ENCODE results near the gene RP9.

The RP9 gene

GRCh38 chr7:33062782-33063443 lies 46.3 kb downstream of the RP9 start:
- TF ChIP-seq GATA1 (IDR thresholded peaks at IDR 0.05; ENCODE audit: low read depth, low read length) = no peak
- peak; percentile 91 for TF ChIP-seq POLR2A (IDR thresholded peaks at IDR 0.05; ENCODE audit: low read length)
- DNase-seq = peak; percentile 97 to 98

DNA sequence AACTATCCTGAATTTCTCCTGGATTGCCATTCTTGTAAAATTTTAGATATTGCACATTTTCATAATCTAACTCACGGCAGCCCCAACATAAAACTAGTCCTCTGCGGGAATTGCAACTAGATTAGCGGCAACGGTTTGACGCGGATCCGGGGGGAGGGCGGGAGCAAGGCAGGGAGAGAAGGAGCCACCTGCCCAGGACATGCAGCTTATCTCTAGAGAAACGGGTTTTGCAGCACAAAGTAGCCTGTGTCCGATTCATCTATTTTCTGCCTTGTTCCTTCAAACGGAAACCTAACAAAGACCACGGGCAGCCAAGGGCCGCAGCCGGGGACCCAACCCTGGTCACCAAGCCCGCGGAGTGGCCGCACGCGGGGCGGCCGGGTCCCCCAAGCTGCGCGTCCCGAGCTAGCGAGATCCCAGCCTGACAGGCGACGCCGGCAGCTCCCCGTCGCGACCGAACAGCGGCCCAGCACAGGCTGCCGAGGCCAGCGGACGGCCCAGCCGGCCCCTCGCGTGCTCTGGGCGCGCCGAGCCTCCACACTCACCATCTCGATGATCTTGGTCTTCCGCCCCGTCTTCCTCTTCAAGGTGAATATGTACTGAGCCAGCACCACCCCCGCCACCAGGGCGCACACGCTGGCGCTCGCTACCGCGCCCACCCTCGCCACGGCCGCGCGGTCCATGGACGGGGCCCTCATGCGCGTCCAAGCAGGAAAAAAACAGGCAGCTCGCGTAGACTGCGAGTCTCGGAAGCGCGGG lies 47.0 kb downstream of the RP9 start, which contains the start of gene NT5C3A:
TSS of gene NT5C3A (minus strand) at position 754 of the 759 bp plus-strand sequence. CDS start at position 683, 71 bp downstream.
- TF ChIP-seq GATA1 (IDR thresholded peaks at IDR 0.05; ENCODE audit: low read depth, low read length) (no peak), POLR2A (IDR thresholded peaks at IDR 0.05; ENCODE audit: low read length) (peak; percentile 73)
- DNase-seq = peak; percentile 70 to 78

- DNase-seq = peak in 1 of 2 experiments; percentile 47
- TF ChIP-seq POLR2A (IDR thresholded peaks at IDR 0.05; ENCODE audit: low read length) (no peak), GATA1 (IDR thresholded peaks at IDR 0.05; ENCODE audit: low read depth, low read length) (no peak)
These were observed 47.8 kb downstream of the RP9 start for GRCh38 chr7:33061282-33061937.

GRCh38 chr7:33059635-33060034 lies 49.6 kb downstream of the RP9 start:
- DNase-seq = peak in 1 of 2 experiments; percentile 12
- no peak for TF ChIP-seq POLR2A (IDR thresholded peaks at IDR 0.05; ENCODE audit: low read length)

DNA sequence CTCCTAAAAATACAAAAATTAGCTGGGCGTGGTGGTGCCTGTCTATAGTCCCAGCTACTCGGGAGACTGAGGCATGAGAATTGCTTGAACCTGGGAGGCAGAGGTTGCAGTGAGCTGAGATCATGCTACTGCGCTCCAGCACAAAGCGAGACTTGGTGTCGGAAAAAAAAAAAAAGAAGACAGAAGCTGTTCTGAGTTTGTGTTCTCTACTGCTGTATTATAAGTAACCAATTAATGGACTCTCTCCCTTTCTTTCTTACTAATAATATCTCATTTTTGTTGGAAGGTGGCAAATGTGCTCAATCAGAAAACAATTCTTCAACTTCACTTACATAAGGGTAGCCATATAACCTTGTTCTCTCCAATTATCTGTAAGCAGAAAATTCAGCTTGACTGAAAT lies 54.0 kb downstream of the RP9 start:
- TF ChIP-seq POLR2A (IDR thresholded peaks at IDR 0.05; ENCODE audit: low read length) (no peak), GATA1 (IDR thresholded peaks at IDR 0.05; ENCODE audit: low read depth, low read length) (no peak)
- DNase-seq = no peak

- no peak for DNase-seq
- no peak for TF ChIP-seq POLR2A (IDR thresholded peaks at IDR 0.05; ENCODE audit: low read length)
- no peak for TF ChIP-seq GATA1 (IDR thresholded peaks at IDR 0.05; ENCODE audit: low read depth, low read length)
These were observed 54.8 kb downstream of the RP9 start for GRCh38 chr7:33054261-33054964.

GRCh38 chr7:33053721-33054120 lies 55.5 kb downstream of the RP9 start:
- peak in 1 of 2 experiments; percentile 7 for DNase-seq
- TF ChIP-seq GATA1 (IDR thresholded peaks at IDR 0.05; ENCODE audit: low read depth, low read length) = no peak
- no peak for TF ChIP-seq POLR2A (IDR thresholded peaks at IDR 0.05; ENCODE audit: low read length)

GRCh38 chr7:33050535-33051318 lies 58.5 kb downstream of the RP9 start:
- TF ChIP-seq GATA1 (IDR thresholded peaks at IDR 0.05; ENCODE audit: low read depth, low read length) (no peak), POLR2A (IDR thresholded peaks at IDR 0.05; ENCODE audit: low read length) (no peak)
- DNase-seq = peak; percentile 69 to 79

- DNase-seq = no peak
These were observed 60.5 kb downstream of the RP9 start for GRCh38 chr7:33048704-33049103.

DNA sequence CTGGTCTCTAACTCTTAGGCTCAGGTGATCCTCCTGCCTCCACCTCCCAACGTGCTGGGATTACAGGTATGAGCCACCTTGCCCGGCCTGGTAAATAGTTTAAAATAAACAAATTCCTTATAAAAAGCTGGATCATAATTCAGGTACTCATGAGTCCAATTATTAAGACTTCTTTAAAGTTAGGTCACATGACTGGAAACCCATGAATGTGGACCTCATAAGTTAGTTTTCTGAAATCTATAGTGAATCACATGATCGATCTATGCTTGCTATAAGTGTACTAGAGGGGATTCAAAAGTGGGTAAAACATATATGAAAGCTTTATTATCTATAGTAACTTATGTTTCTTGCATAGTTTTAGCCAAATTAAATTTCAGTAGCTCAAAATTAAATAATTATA lies 60.9 kb downstream of the RP9 start:
- DNase-seq = no peak
- no peak for TF ChIP-seq POLR2A (IDR thresholded peaks at IDR 0.05; ENCODE audit: low read length)
- no peak for TF ChIP-seq GATA1 (IDR thresholded peaks at IDR 0.05; ENCODE audit: low read depth, low read length)

More at GRCh38 chr7:33048704-33049103, 60.5 kb downstream of the RP9 start:
- no peak for TF ChIP-seq GATA1 (IDR thresholded peaks at IDR 0.05; ENCODE audit: low read depth, low read length)
- TF ChIP-seq POLR2A (IDR thresholded peaks at IDR 0.05; ENCODE audit: low read length) = no peak

GRCh38 chr7:33044986-33045385 lies 64.2 kb downstream of the RP9 start:
- TF ChIP-seq GATA1 (IDR thresholded peaks at IDR 0.05; ENCODE audit: low read depth, low read length) (no peak), POLR2A (IDR thresholded peaks at IDR 0.05; ENCODE audit: low read length) (no peak)
- no peak for DNase-seq

Measured in erythroblast (primary cell).